Measurements from ENCODE around the gene CCNQ. TPM values are rescaled to one million over a fixed set of nuclear protein-coding genes. Genes with fewer than 3 reads are reported as not detected.

Gene CCNQ
- total RNA-seq, 1 experiment from 2014 or later: 20.3 TPM

- no peak for ATAC-seq
- Histone ChIP-seq H3K4me1 (ENCODE audit: control insufficient read depth in 1 of 2, insufficient read depth in 2 of 2, low read length in 2 of 2) (no peaks in the 10 kb centered on the region), H3K27ac (ENCODE audit: low read depth, low read length) (no peak overlapping the region), H3K9me3 (ENCODE audit: control insufficient read depth in 1 of 2, insufficient read depth in 1 of 2, low read depth in 1 of 2, low read length in 2 of 2) (no peaks in the 10 kb centered on the region), H2AFZ (ENCODE audit: low read depth, low read length, poor library complexity, severe bottlenecking) (no peak overlapping the region), H4K20me1 (ENCODE audit: insufficient read depth) (no peaks in the 10 kb centered on the region), H3K9ac (ENCODE audit: low read length) (no peak overlapping the region), H3K4me2 (ENCODE audit: low read length) (no peak overlapping the region), H3K36me3 (ENCODE audit: control insufficient read depth in 1 of 2, insufficient read depth in 2 of 2, low read length in 2 of 2) (no peaks in the 10 kb centered on the region), H3K27me3 (ENCODE audit: insufficient read depth, low read length) (no peaks in the 10 kb centered on the region), H3K4me3 (replicated peaks in 1 of 2; ENCODE audit: low read depth in 1 of 2, low read length in 2 of 2) (no peak overlapping the region), H3K9me2 (ENCODE audit: insufficient read depth) (no peaks in the 10 kb centered on the region), H3K79me2 (ENCODE audit: insufficient read depth, low read length) (no peaks in the 10 kb centered on the region)
- no peak for DNase-seq (ENCODE audit: low read depth, low spot score)
- TF ChIP-seq FOSL1 (IDR thresholded peaks at IDR 0.05; ENCODE audit: low read depth): no peak
- CTCF ChIA-PET: no interaction called here
- intact Hi-C loops (cut with micrococcal nuclease): no loop called here
- POLR2A ChIA-PET: no interaction called here
- no TSS peak for BruUV-seq (replicated peaks)
- RAD21 ChIA-PET (ENCODE audit: low non-redundant PET in 1 of 2, low total read pairs in 2 of 2, uncharacterized antibody in 2 of 2, unreplicated experiment in 2 of 2): no interaction called here
Observed at GRCh38 chrX:153626863-153627674, 28.1 kb upstream of the CCNQ start.

GRCh38 chrX:153626025-153626633 is 27.2 kb upstream of the CCNQ start:
- Histone ChIP-seq H3K4me2 (ENCODE audit: low read length) (no peak overlapping the region), H3K9ac (ENCODE audit: low read length) (no peak overlapping the region), H3K79me2 (ENCODE audit: insufficient read depth, low read length) (no peaks in the 10 kb centered on the region), H3K4me1 (ENCODE audit: control insufficient read depth in 1 of 2, insufficient read depth in 2 of 2, low read length in 2 of 2) (no peaks in the 10 kb centered on the region), H3K36me3 (ENCODE audit: control insufficient read depth in 1 of 2, insufficient read depth in 2 of 2, low read length in 2 of 2) (no peaks in the 10 kb centered on the region), H2AFZ (ENCODE audit: low read depth, low read length, poor library complexity, severe bottlenecking) (no peak overlapping the region), H3K9me3 (ENCODE audit: control insufficient read depth in 1 of 2, insufficient read depth in 1 of 2, low read depth in 1 of 2, low read length in 2 of 2) (no peaks in the 10 kb centered on the region), H3K27me3 (ENCODE audit: insufficient read depth, low read length) (no peaks in the 10 kb centered on the region), H3K4me3 (replicated peaks in 1 of 2; ENCODE audit: low read depth in 1 of 2, low read length in 2 of 2) (no peak overlapping the region), H4K20me1 (ENCODE audit: insufficient read depth) (no peaks in the 10 kb centered on the region), H3K27ac (ENCODE audit: low read depth, low read length) (no peak overlapping the region), H3K9me2 (ENCODE audit: insufficient read depth) (no peaks in the 10 kb centered on the region)
- POLR2A ChIA-PET: no interaction called here
- no TSS peak for BruUV-seq (replicated peaks)
- CTCF ChIA-PET: no interaction called here
- no peak for DNase-seq (ENCODE audit: low read depth, low spot score)
- RAD21 ChIA-PET (ENCODE audit: low non-redundant PET in 1 of 2, low total read pairs in 2 of 2, uncharacterized antibody in 2 of 2, unreplicated experiment in 2 of 2): no interaction called here
- TF ChIP-seq SP1 (IDR thresholded peaks at IDR 0.05; ENCODE audit: low read depth) (no peak), SRF (IDR thresholded peaks at IDR 0.05; ENCODE audit: low read depth) (no peak), EZH2 (IDR thresholded peaks at IDR 0.05) (no peak), TCF7L2 (IDR thresholded peaks at IDR 0.05; ENCODE audit: borderline replicate concordance, extremely low read depth, insufficient read depth, insufficient read length) (no peak), ELF1 (IDR thresholded peaks at IDR 0.05; ENCODE audit: borderline replicate concordance, low read depth) (no peak), CBX3 (IDR thresholded peaks at IDR 0.05; ENCODE audit: low read depth) (no peak), ZBTB33 (IDR thresholded peaks at IDR 0.05; ENCODE audit: extremely low read depth, insufficient replicate concordance, low read length) (no peak), FOSL1 (IDR thresholded peaks at IDR 0.05; ENCODE audit: low read depth) (no peak)
- TF ChIP-seq, protein P1, sequence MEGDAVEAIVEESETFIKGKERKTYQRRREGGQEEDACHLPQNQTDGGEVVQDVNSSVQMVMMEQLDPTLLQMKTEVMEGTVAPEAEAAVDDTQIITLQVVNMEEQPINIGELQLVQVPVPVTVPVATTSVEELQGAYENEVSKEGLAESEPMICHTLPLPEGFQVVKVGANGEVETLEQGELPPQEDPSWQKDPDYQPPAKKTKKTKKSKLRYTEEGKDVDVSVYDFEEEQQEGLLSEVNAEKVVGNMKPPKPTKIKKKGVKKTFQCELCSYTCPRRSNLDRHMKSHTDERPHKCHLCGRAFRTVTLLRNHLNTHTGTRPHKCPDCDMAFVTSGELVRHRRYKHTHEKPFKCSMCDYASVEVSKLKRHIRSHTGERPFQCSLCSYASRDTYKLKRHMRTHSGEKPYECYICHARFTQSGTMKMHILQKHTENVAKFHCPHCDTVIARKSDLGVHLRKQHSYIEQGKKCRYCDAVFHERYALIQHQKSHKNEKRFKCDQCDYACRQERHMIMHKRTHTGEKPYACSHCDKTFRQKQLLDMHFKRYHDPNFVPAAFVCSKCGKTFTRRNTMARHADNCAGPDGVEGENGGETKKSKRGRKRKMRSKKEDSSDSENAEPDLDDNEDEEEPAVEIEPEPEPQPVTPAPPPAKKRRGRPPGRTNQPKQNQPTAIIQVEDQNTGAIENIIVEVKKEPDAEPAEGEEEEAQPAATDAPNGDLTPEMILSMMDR (IDR thresholded peaks at IDR 0.05 in 2 of 3, conservative IDR thresholded peaks at IDR 0.05 in 1 of 3; ENCODE audit: borderline replicate concordance in 1 of 3, insufficient read depth in 1 of 3, low read depth in 2 of 3, low read length in 2 of 3): no peak
- TF ChIP-seq, protein P2, sequence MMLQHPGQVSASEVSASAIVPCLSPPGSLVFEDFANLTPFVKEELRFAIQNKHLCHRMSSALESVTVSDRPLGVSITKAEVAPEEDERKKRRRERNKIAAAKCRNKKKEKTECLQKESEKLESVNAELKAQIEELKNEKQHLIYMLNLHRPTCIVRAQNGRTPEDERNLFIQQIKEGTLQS (IDR thresholded peaks at IDR 0.05): no peak
- intact Hi-C loops (cut with micrococcal nuclease): no loop called here
- ATAC-seq: no peak
